OCI-LY3 (cell line): ENCODE measurements around the gene NFIA.

Source experiments
- EZH2phosphoT487 ChIP-seq: fragments of 200-600 bp; shearing (Covaris generic); IDR thresholded peaks from 2 replicates; pipeline ENCODE4 v1.6.1; 2018; ENCODE audit warnings: antibody characterized with exemption, mixed run types, low read depth
- TF ChIP-seq, protein P1 (sequence below): fragments of 200-600, 300-600 bp; sonication (generic); IDR thresholded peaks from 2 replicates; pipeline ENCODE4 v1.5.1; 2014; ENCODE audit warnings: antibody characterized with exemption, low read length, low read depth

DNA sequence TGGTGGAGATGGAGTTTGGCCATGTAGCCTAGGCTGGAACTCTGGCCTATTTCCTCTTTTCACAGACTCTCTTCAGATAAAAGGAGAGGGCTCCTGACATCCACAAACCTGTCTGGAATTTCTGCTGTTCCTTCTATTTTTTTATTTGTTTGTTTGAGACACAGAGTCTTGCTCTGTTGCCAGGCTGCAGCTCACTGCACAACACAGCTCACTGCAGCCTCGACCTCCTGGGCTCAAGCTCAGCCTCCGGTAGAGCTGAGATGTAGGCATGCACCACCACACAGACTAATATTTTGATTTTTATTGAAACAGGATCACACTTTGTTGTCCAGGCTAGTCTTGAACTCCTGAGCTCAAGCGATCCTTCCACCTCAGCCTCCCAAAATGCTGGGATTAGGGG lies 411.6 kb downstream of the NFIA start:
- TF ChIP-seq, protein P1, sequence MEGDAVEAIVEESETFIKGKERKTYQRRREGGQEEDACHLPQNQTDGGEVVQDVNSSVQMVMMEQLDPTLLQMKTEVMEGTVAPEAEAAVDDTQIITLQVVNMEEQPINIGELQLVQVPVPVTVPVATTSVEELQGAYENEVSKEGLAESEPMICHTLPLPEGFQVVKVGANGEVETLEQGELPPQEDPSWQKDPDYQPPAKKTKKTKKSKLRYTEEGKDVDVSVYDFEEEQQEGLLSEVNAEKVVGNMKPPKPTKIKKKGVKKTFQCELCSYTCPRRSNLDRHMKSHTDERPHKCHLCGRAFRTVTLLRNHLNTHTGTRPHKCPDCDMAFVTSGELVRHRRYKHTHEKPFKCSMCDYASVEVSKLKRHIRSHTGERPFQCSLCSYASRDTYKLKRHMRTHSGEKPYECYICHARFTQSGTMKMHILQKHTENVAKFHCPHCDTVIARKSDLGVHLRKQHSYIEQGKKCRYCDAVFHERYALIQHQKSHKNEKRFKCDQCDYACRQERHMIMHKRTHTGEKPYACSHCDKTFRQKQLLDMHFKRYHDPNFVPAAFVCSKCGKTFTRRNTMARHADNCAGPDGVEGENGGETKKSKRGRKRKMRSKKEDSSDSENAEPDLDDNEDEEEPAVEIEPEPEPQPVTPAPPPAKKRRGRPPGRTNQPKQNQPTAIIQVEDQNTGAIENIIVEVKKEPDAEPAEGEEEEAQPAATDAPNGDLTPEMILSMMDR: no peak
- no peak for TF ChIP-seq EZH2phosphoT487
